Neural crest cell (in vitro differentiated cells): ENCODE measurements around the gene SURF1. TPM values are rescaled to one million over a fixed set of nuclear protein-coding genes. Genes with fewer than 3 reads are reported as not detected.
A peak's percentile ranks its signal among the peaks of the same experiment; 100 is the strongest.

Source experiments
- DNase-seq: peaks from one replicate; pipeline ENCODE4 v3.0.0; 2021; ENCODE audit warnings: low read depth, mixed read lengths, low spot score
- H3K27ac Mint-ChIP-seq: one replicate; pipeline ENCODE4 v1.8.0; 2021; ENCODE audit warnings: mild to moderate bottlenecking, mixed read lengths; ENCODE audit not compliant: unreplicated experiment
- H3K27me3 Mint-ChIP-seq: 2 replicates; pipeline ENCODE4 v1.8.0; 2021; ENCODE audit warnings: low read depth, mild to moderate bottlenecking, mixed read lengths
- H3K36me3 Mint-ChIP-seq: 2 replicates; pipeline ENCODE4 v1.8.0; 2021; ENCODE audit warnings: low read depth, mild to moderate bottlenecking, mixed read lengths
- H3K4me1 Mint-ChIP-seq: 2 replicates; pipeline ENCODE4 v1.8.0; 2021; ENCODE audit warnings: mixed read lengths
- H3K4me3 Mint-ChIP-seq: one replicate; pipeline ENCODE4 v1.8.0; 2021; ENCODE audit warnings: mild to moderate bottlenecking, mixed read lengths
- H3K9me3 Mint-ChIP-seq: 2 replicates; pipeline ENCODE4 v1.8.0; 2021; ENCODE audit warnings: mixed read lengths
- CTCF ChIP-seq: fragments of 200-600 bp; sonication (generic); conservative IDR thresholded peaks from 2 replicates; pipeline ENCODE4 v1.5.0; 2021; ENCODE audit warnings: antibody characterized with exemption, mild to moderate bottlenecking
- total RNA-seq: library from RNA; stranded (reverse); gene quantifications from 2 replicates; pipeline ENCODE4 v1.2.1, GENCODE V29; 2021

The SURF1 gene
- total RNA-seq, 1 donor from 2014 or later: 32.1 TPM

DNA sequence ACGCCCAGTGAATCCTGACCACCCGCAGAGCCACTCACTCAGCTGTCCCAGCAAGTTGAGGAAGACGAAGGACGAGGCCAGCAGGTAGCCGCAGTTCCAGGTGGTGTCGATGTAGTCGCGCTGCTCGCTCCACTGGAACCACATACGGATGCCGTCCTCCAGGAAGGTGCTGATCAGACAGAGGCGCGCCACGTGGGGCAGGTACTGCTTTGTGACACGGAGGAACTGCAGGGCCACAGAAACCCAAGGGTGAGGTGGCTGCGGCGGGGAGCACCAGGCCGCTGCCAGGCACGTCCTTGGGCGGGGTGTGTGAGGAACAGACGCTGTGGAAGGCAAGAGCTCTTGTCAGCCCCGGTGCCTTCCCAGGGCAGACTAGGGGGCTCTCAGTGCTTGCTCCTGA is 10.9 kb upstream of the SURF1 start:
- Mint-ChIP-seq H3K9me3 (no peaks in the 10 kb centered on the region), H3K36me3 (peaks cover 6% of the 10 kb centered on the region), H3K4me1 (peaks cover 7% of the 10 kb centered on the region), H3K27ac (no peak overlapping the region), H3K4me3 (no peak overlapping the region), H3K27me3 (no peaks in the 10 kb centered on the region)
- no peak for DNase-seq
- no peak for TF ChIP-seq CTCF

DNA sequence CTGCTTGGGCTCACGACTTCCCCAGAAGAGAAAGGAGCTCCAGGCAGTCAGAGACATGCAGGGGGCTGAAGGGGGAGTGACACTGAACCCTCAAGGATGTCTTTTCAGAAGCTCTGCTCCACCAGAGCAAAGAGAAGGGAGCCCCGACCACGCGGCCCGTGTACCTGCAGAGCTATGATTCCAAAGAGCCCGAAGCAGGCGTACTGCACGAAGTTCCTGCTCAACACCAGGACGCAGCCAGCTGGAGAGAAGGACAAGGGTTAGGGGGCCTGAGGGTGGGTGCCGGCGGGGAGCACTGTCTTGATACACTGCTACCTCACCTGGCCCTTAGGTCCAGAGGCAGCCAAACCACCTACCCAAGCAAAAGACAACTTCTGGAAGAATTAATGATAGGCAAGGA is 10.1 kb upstream of the SURF1 start:
- no peaks in the 10 kb centered on the region for H3K9me3 Mint-ChIP-seq
- no peak overlapping the region for H3K4me3 Mint-ChIP-seq
- H3K27me3 Mint-ChIP-seq: no peaks in the 10 kb centered on the region
- H3K36me3 Mint-ChIP-seq: peaks cover 9% of the 10 kb centered on the region
- no peak for TF ChIP-seq CTCF
- no peak overlapping the region for H3K27ac Mint-ChIP-seq
- no peak for DNase-seq
- H3K4me1 Mint-ChIP-seq: peaks cover 7% of the 10 kb centered on the region

DNA sequence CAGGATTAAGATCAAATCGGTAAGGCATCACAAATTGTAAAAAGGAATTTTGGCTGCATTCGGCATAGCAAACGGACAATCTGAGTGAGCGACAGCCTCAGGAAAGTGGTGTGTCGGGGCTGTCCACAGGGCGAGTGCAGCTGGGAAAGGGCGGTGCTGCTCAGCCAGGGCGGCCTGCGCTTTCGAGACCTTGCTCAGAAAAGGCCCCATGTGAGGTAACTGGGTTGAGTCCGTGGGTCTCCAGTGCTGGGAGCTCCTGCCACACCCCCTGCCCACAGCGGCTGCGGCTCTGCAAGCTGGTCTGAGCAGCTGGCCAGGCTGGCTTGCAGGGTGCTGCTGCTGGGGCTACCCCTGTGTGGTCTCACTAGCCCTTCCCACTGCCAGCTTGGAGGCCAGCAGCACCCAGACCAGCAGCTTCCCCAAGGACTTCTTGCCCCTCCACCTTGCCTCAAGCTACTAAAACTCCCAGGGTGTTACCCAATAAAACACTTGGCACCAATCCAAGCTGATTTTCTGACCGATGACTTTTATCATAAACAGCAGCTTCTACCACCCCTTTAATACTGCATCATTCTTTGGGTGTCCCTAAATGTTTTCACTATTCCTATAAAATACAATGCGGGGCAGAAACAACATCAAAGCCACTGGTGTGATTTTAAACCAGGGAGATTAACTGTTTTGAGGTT is 6.2 kb upstream of the SURF1 start:
- Mint-ChIP-seq H3K36me3 (peaks cover 6% of the 10 kb centered on the region), H3K4me1 (peaks cover 10% of the 10 kb centered on the region), H3K4me3 (no peak overlapping the region), H3K27me3 (peaks cover 3% of the 10 kb centered on the region), H3K27ac (no peak overlapping the region), H3K9me3 (no peaks in the 10 kb centered on the region)
- TF ChIP-seq CTCF: no peak
- no peak for DNase-seq

GRCh38 chr9:133361507-133362092 is 5.3 kb upstream of the SURF1 start:
- Mint-ChIP-seq H3K4me1 (peaks cover 16% of the 10 kb centered on the region), H3K36me3 (peaks cover 6% of the 10 kb centered on the region), H3K9me3 (no peaks in the 10 kb centered on the region), H3K4me3 (peak overlapping the region; percentile 23), H3K27me3 (peaks cover 3% of the 10 kb centered on the region), H3K27ac (no peak overlapping the region)
- no peak for TF ChIP-seq CTCF
- no peak for DNase-seq

DNA sequence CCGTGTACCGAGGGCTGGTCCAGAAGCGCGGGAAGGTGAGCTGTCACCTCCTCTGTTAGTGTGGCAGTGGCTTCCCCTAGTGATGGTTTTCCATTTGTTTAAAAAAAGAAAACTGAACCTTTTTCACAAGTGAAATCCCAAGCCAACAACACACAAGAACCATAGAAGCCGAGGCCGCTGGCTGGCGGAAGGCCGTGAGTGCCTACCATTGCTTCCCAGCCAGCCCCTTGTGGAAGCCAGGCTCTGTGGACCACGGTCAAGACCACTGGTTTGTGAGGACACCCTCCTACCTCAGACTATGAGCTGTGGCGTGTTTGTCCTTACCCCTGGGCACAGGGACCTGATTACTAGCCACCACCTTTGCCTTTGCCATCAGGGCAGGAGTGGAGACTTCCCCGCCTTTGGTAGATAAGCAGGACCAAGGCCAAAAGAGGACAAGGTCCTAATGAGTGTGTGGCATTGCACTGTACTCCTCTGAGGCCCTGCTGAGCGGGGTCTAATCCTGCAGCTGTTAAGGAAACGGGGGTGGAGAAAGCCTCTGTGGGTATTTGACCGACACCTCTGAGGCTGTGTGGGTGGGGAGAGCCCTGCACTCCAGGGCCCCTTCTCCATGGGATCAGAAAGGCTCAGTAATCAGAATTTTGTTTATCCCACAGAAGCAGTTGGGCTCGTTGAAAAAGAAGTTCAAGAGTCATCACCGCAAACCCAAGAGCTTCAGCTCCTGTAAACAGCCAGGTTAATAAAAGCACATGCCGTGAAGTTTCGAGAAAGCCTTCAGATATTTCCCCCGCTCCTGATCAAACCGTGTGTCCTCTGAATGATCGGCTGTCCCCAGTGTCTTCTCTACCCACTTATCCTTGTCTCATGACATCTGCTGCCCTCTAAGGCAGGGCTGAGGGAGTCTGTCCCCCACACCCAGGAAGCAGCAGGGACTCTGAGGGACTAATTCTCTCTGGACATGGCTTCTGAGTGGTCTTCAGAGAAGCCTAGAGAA is 4.4 kb upstream of the SURF1 start:
- Mint-ChIP-seq H3K4me1 (peaks cover 16% of the 10 kb centered on the region), H3K36me3 (peaks cover 6% of the 10 kb centered on the region), H3K27ac (no peak overlapping the region), H3K9me3 (no peaks in the 10 kb centered on the region), H3K27me3 (peaks cover 6% of the 10 kb centered on the region), H3K4me3 (peak overlapping the region; percentile 54)
- DNase-seq: no peak
- no peak for TF ChIP-seq CTCF
